GM12878 (cell line): ENCODE data around the gene GTPBP10. TPM values are rescaled to one million over a fixed set of nuclear protein-coding genes. Genes with fewer than 3 reads are reported as not detected.
A peak's percentile ranks its signal among the peaks of the same experiment; 100 is the strongest.

ENCODE experiments used
- ATF7 ChIP-seq: fragments of 450-650 bp; IDR thresholded peaks from 2 replicates; pipeline ENCODE4 v1.6.1; 2016; ENCODE audit warnings: low read depth, mild to moderate bottlenecking
- BCL11A ChIP-seq: IDR thresholded peaks from 2 replicates; pipeline ENCODE4 v1.6.1; 2011; ENCODE audit warnings: low read depth, low read length
- BHLHE40 ChIP-seq, 2 experiments: fragments of 450-650 bp in 1 of 2; IDR thresholded peaks; 2 replicates each; pipeline ENCODE4 v1.6.1; 2011 to 2017; ENCODE audit warnings: low read depth in 2 of 2, borderline replicate concordance in 1 of 2, improper control_type of control experiment in 1 of 2, low read length in 1 of 2, mild to moderate bottlenecking in 1 of 2
- HDGF ChIP-seq: fragments of 450-650 bp; IDR thresholded peaks from 2 replicates; pipeline ENCODE4 v1.6.1; 2016; ENCODE audit warnings: antibody characterized with exemption
- IRF4 ChIP-seq: IDR thresholded peaks from 2 replicates; pipeline ENCODE4 v1.6.1; 2011; ENCODE audit warnings: low read depth, low read length
- MTA2 ChIP-seq: fragments of 450-650 bp; IDR thresholded peaks from 2 replicates; pipeline ENCODE4 v1.6.1; 2016; ENCODE audit warnings: low read depth, mild to moderate bottlenecking, moderate library complexity
- MYC ChIP-seq: IDR thresholded peaks from 2 replicates; pipeline ENCODE4 v1.6.1; 2011; ENCODE audit warnings: mild to moderate bottlenecking, low read length, moderate library complexity, inconsistent platforms; ENCODE audit not compliant: insufficient read depth, insufficient replicate concordance, insufficient read length, severe bottlenecking
- NBN ChIP-seq: fragments of 450-650 bp; IDR thresholded peaks from 2 replicates; pipeline ENCODE4 v1.6.1; 2016
- POLR2AphosphoS5 ChIP-seq: IDR thresholded peaks from 2 replicates; pipeline ENCODE4 v1.6.1; 2011; ENCODE audit warnings: mild to moderate bottlenecking, low read length, inconsistent platforms
- RAD51 ChIP-seq: fragments of 450-650 bp; IDR thresholded peaks from 2 replicates; pipeline ENCODE4 v1.6.1; 2016; ENCODE audit warnings: moderate library complexity, mild to moderate bottlenecking, inconsistent platforms
- RELA ChIP-seq: fragments of 450-650 bp; IDR thresholded peaks from 2 replicates; pipeline ENCODE4 v1.8.0; 2014; ENCODE audit warnings: borderline replicate concordance; ENCODE audit not compliant: partially characterized antibody
- RFX5 ChIP-seq: IDR thresholded peaks from 2 replicates; pipeline ENCODE4 v1.6.1; 2011; ENCODE audit warnings: low read depth, low read length, improper control_type of control experiment
- RUNX3 ChIP-seq: IDR thresholded peaks from 2 replicates; pipeline ENCODE4 v1.6.1; 2012; ENCODE audit warnings: low read length, inconsistent platforms
- SPI1 ChIP-seq: IDR thresholded peaks from 2 replicates; pipeline ENCODE4 v1.6.1; 2011; ENCODE audit warnings: low read depth, mild to moderate bottlenecking, low read length, moderate library complexity, borderline replicate concordance; ENCODE audit not compliant: insufficient read depth
- polyA plus RNA-seq, 11 experiments: library from polyadenylated mRNA; depleted of rRNA in 4 of 11; unstranded in 6 of 11; stranded (reverse) in 5 of 11; fragments of >200 nt; fragmentation: Nextera tagmentation in 4 of 11; fragmentation: Illumina TruSeq in 1 of 11; extraction: Ambion mirVana in 4 of 11; extraction: Trizol in 1 of 11; gene quantifications; 1 replicate in 1 of 11; 2 replicates in 10 of 11; pipeline versions ENCODE4 v1.2.1 to v1.2.3, GENCODE V29; 2011 to 2016; ENCODE audit warnings: inconsistent platforms in 2 of 11, missing spikeins in 2 of 11, low read depth in 1 of 11
- total RNA-seq, 4 experiments: library from RNA; depleted of rRNA in 3 of 4; stranded (reverse); fragments of >200 nt in 3 of 4; fragmentation: Illumina TruSeq in 1 of 4; extraction: Trizol in 1 of 4; gene quantifications; 2 replicates each; pipeline versions ENCODE4 v1.2.1 to v1.2.3, GENCODE V29; 2013 to 2021
- TF ChIP-seq, protein P1 (sequence below): IDR thresholded peaks from 2 replicates; pipeline ENCODE4 v1.6.1; 2011; ENCODE audit warnings: low read depth, mild to moderate bottlenecking, low read length, moderate library complexity, borderline replicate concordance; ENCODE audit errors: extremely low read depth
- TF ChIP-seq, protein P2 (sequence below): fragments of 450-650 bp; IDR thresholded peaks from 2 replicates; pipeline ENCODE4 v1.6.1; 2016; ENCODE audit warnings: mild to moderate bottlenecking

The GTPBP10 gene
- total and polyA plus RNA-seq, 10 of the 15 experiments (the other 5 are each of a cell fraction or from before 2014, with no cell fraction given), result 10.1 to 41.0 (median 33.0) TPM

DNA sequence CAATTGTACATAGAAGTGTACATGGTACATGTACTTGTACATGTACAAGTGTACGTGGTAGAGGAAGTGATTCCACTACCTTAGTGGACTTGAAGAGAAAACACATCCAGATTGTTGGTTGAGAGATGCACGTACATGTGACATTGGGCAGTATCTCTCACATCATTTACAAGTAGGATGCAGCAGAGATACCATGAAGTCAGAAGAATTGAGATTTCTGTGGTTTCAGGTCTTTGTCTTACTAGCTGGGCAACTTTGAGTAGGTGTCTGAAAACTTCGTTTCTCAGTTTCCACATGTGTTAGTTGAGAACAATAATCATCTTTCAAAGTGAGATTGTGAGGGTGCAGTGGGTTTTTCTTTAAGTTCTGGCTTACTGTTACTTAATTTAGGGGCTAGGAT lies 78.2 kb downstream of the GTPBP10 start (continued):
- TF ChIP-seq, protein P1, sequence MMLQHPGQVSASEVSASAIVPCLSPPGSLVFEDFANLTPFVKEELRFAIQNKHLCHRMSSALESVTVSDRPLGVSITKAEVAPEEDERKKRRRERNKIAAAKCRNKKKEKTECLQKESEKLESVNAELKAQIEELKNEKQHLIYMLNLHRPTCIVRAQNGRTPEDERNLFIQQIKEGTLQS, result no peak
- peak; percentile 64 for TF ChIP-seq RAD51
- no peak for TF ChIP-seq MYC
- peak; percentile 49; the same call in 1 of the 2 replicates for TF ChIP-seq SPI1
- peak; percentile 80; the same call in 1 of the 2 replicates for TF ChIP-seq MTA2
- peak; percentile 89 for TF ChIP-seq ATF7
- TF ChIP-seq RFX5, result no peak
- TF ChIP-seq BCL11A, result 0 out of 2 replicates have a peak, but pooled peaks have one; percentile 24
- peak; percentile 62; the same call in 1 of the 2 replicates for TF ChIP-seq HDGF
- peak; percentile 82 for TF ChIP-seq RUNX3
- peak; percentile 28 to 42; a peak in 1 of 4 replicates for TF ChIP-seq BHLHE40 (IDR thresholded peaks at IDR 0.05; ENCODE audit: borderline replicate concordance in 1 of 2, low read depth in 2 of 2, low read length in 1 of 2)
- TF ChIP-seq IRF4, result peak; percentile 16; the same call in 1 of the 2 replicates
- no peak for TF ChIP-seq RELA
- TF ChIP-seq POLR2AphosphoS5, result no peak
- TF ChIP-seq, protein P2, sequence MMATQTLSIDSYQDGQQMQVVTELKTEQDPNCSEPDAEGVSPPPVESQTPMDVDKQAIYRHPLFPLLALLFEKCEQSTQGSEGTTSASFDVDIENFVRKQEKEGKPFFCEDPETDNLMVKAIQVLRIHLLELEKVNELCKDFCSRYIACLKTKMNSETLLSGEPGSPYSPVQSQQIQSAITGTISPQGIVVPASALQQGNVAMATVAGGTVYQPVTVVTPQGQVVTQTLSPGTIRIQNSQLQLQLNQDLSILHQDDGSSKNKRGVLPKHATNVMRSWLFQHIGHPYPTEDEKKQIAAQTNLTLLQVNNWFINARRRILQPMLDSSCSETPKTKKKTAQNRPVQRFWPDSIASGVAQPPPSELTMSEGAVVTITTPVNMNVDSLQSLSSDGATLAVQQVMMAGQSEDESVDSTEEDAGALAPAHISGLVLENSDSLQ, result no peak
- TF ChIP-seq NBN, result peak; percentile 61; the same call in 1 of the 2 replicates
- TF ChIP-seq, all 136 proteins: peak for 16
